GM12873 (cell line): ENCODE measurements around the gene NMNAT1.

Experiments used
- CTCF ChIP-seq: IDR thresholded peaks from 2 replicates; pipeline ENCODE4 v1.5.1; 2012; ENCODE audit warnings: low read depth, mild to moderate bottlenecking, moderate library complexity, low read length, control low read depth; ENCODE audit not compliant: insufficient read depth; ENCODE audit errors: missing control alignments

The NMNAT1 gene

GRCh38 chr1:9984253-9984652 is 41.0 kb downstream of the NMNAT1 start:
- no peak for TF ChIP-seq CTCF

- no peak for TF ChIP-seq CTCF
Observed at GRCh38 chr1:9985001-9985400, 41.7 kb downstream of the NMNAT1 start.

GRCh38 chr1:9989773-9990172 is 46.5 kb downstream of the NMNAT1 start:
- no peak for TF ChIP-seq CTCF

GRCh38 chr1:9990944-9991343 is 47.7 kb downstream of the NMNAT1 start:
- no peak for TF ChIP-seq CTCF

- no peak for TF ChIP-seq CTCF
Observed at GRCh38 chr1:9992910-9993309, 49.6 kb downstream of the NMNAT1 start.

- no peak for TF ChIP-seq CTCF
Observed at GRCh38 chr1:9993561-9994075, 50.3 kb downstream of the NMNAT1 start.

- TF ChIP-seq CTCF, result no peak
Observed at GRCh38 chr1:9996624-9997582, 53.6 kb downstream of the NMNAT1 start, which contains the start of gene RBP7. Gene RBP7, plus strand, starts transcription at chr1:9997228. Its CDS starts 31 bp downstream, at chr1:9997259.
